GM12878 (cell line): ENCODE results near the gene SELE. TPM values are rescaled to one million over a fixed set of nuclear protein-coding genes. Genes with fewer than 3 reads are reported as not detected.

Experiments
- ATAC-seq: fragments of 200-7000 bp; cut with Tn5 transposase; 3 replicates; pipeline ENCODE4 v1.9.1; 2020; ENCODE audit warnings: mild to moderate bottlenecking, moderate library complexity
- BruUV-seq: library from RNA; stranded (reverse); fragments of 400-500 nt; replicated peaks from 2 replicates; lab custom pipeline; 2021; lab: Mats Ljungman, UMichigan
- CTCF ChIA-PET: fragments of 300-600 bp; sonication (Branson Sonifier 250); formaldehyde crosslinking; extraction: SDS; loops from one replicate; lab custom pipeline; 2021; ENCODE audit warnings: inconsistent platforms; lab: Yijun Ruan, JAX
- POLR2A ChIA-PET: fragments of 350-600 bp; formaldehyde crosslinking; extraction: SDS; loops from one replicate; lab custom pipeline; 2021; ENCODE audit warnings: inconsistent platforms; lab: Charles Lee
- RAD21 ChIA-PET: fragments of 300-600 bp; sonication (Branson Sonifier 250); formaldehyde crosslinking; loops from one replicate; lab custom pipeline; 2023; ENCODE audit warnings: antibody characterized with exemption; ENCODE audit not compliant: unreplicated experiment; lab: Charles Lee
- SMC1A ChIA-PET: fragments of 300-600 bp; sonication (Branson Sonifier 250); formaldehyde crosslinking; loops from one replicate; lab custom pipeline; 2023; ENCODE audit not compliant: unreplicated experiment, uncharacterized antibody; lab: Charles Lee
- DNase-seq: peaks from one replicate; pipeline ENCODE4 v3.0.0-alpha.2; 2011; ENCODE audit warnings: low read depth, low spot score
- FAIRE-seq: peaks from 3 replicates; lab custom pipeline; 2011; peaks lifted over from hg19 to GRCh38; lab: Jason Lieb, UNC
- H2AFZ ChIP-seq: 2 replicates; pipeline ENCODE4 v1.6.0; 2011; ENCODE audit warnings: low read depth, low read length, control low read depth; ENCODE audit not compliant: control insufficient read depth
- H3K27ac ChIP-seq: 2 replicates; pipeline ENCODE4 v1.5.1; 2011; ENCODE audit warnings: control low read depth; ENCODE audit not compliant: control insufficient read depth, insufficient read depth
- H3K27me3 ChIP-seq, 2 experiments: replicated peaks in 1 of 2; 2 replicates each; pipeline versions ENCODE4 v1.6.0 to v1.6.1; 2011; ENCODE audit warnings: low read length in 1 of 2; ENCODE audit not compliant: control insufficient read depth in 2 of 2, insufficient read depth in 2 of 2
- H3K36me3 ChIP-seq, 2 experiments: 2 replicates each; pipeline ENCODE4 v1.5.1; 2011; ENCODE audit warnings: low read length in 1 of 2; ENCODE audit not compliant: control insufficient read depth in 2 of 2, insufficient read depth in 2 of 2
- H3K4me1 ChIP-seq: 2 replicates; pipeline ENCODE4 v1.6.1; 2011; ENCODE audit warnings: mild to moderate bottlenecking, low read length, moderate library complexity, mixed read lengths; ENCODE audit not compliant: control insufficient read depth, insufficient read depth
- H3K4me2 ChIP-seq: 2 replicates; pipeline ENCODE4 v1.6.0; 2011; ENCODE audit warnings: control low read depth; ENCODE audit not compliant: control insufficient read depth, insufficient read depth
- H3K4me3 ChIP-seq: fragments of 200-600 bp; sonication (generic); 2 replicates; pipeline ENCODE4 v1.5.1; 2016
- H3K79me2 ChIP-seq: 2 replicates; pipeline ENCODE4 v1.6.0; 2011; ENCODE audit warnings: low read length; ENCODE audit not compliant: control insufficient read depth, insufficient read depth
- H3K9ac ChIP-seq: 2 replicates; pipeline ENCODE4 v1.8.0; 2011; ENCODE audit warnings: low read length, control low read depth, mixed read lengths; ENCODE audit not compliant: control insufficient read depth, insufficient read depth
- H3K9me3 ChIP-seq: replicated peaks from 3 replicates; pipeline ENCODE4 v1.5.1; 2011; ENCODE audit warnings: mild to moderate bottlenecking, low read length; ENCODE audit not compliant: control insufficient read depth, insufficient read depth
- H4K20me1 ChIP-seq: 2 replicates; pipeline ENCODE4 v1.6.0; 2011; ENCODE audit not compliant: control insufficient read depth, insufficient read depth
- BACH1 ChIP-seq: fragments of 450-650 bp; IDR thresholded peaks from 2 replicates; pipeline ENCODE4 v1.6.1; 2017; ENCODE audit warnings: mild to moderate bottlenecking, borderline replicate concordance
- FOXM1 ChIP-seq: IDR thresholded peaks from 2 replicates; pipeline ENCODE4 v1.6.1; 2012; ENCODE audit warnings: low read depth, mild to moderate bottlenecking, inconsistent platforms, low read length, moderate library complexity
- HDGF ChIP-seq: fragments of 450-650 bp; IDR thresholded peaks from 2 replicates; pipeline ENCODE4 v1.6.1; 2016; ENCODE audit warnings: antibody characterized with exemption
- JUNB ChIP-seq: IDR thresholded peaks from 2 replicates; pipeline ENCODE4 v1.6.1; 2016; ENCODE audit warnings: antibody characterized with exemption, mild to moderate bottlenecking
- JUND ChIP-seq: IDR thresholded peaks from 2 replicates; pipeline ENCODE4 v1.6.1; 2012; ENCODE audit warnings: low read depth, mild to moderate bottlenecking, low read length, improper control_type of control experiment, moderate library complexity
- MEF2B ChIP-seq: fragments of 450-650 bp; IDR thresholded peaks from 2 replicates; pipeline ENCODE4 v1.6.1; 2018; ENCODE audit warnings: mild to moderate bottlenecking, moderate library complexity; ENCODE audit not compliant: partially characterized antibody, poor library complexity, severe bottlenecking
- MXI1 ChIP-seq: fragments of 150-350 bp; IDR thresholded peaks from 2 replicates; pipeline ENCODE4 v1.6.1; 2011; ENCODE audit warnings: low read depth, mild to moderate bottlenecking, inconsistent platforms, low read length, improper control_type of control experiment
- POLR2AphosphoS2 ChIP-seq: IDR thresholded peaks from 2 replicates; pipeline ENCODE4 v1.6.1; 2011; ENCODE audit warnings: low read depth, mild to moderate bottlenecking, low read length, improper control_type of control experiment, moderate library complexity
- RB1 ChIP-seq: fragments of 450-650 bp; formaldehyde crosslinking; IDR thresholded peaks from 2 replicates; pipeline ENCODE4 v1.6.1; 2017; ENCODE audit warnings: mild to moderate bottlenecking, borderline replicate concordance
- TARDBP ChIP-seq: IDR thresholded peaks from 2 replicates; pipeline ENCODE4 v1.6.1; 2016; ENCODE audit warnings: borderline replicate concordance
- ZBED1 ChIP-seq: IDR thresholded peaks from 2 replicates; pipeline ENCODE4 v1.6.1; 2016; ENCODE audit warnings: borderline replicate concordance
- WGBS: methylation state at CpG from one replicate; pipeline ENCODE4 v1.1.6; 2016; ENCODE audit warnings: low lambda C conversion rate; ENCODE audit not compliant: insufficient replicate concordance, insufficient coverage; ENCODE audit errors: missing lambda C conversion rate; 5-methylcytosine and 5-hydroxymethylcytosine counted together
- in situ Hi-C: fragments of 300-500 bp; cut with MboI; formaldehyde crosslinking; loops from 9 replicates; pipeline ENCODE4 v1.14.3; 2018; ENCODE audit warnings: mixed read lengths
- intact Hi-C: fragments of 100-400 bp; cut with micrococcal nuclease; formaldehyde crosslinking; loops from one replicate; pipeline ENCODE4 v1.14.2; 2022; ENCODE audit not compliant: unreplicated experiment
- polyA plus RNA-seq, 11 experiments: library from polyadenylated mRNA; depleted of rRNA in 4 of 11; unstranded in 6 of 11; stranded (reverse) in 5 of 11; fragments of >200 nt; fragmentation: Nextera tagmentation in 4 of 11; fragmentation: Illumina TruSeq in 1 of 11; extraction: Ambion mirVana in 4 of 11; extraction: Trizol in 1 of 11; gene quantifications; 1 replicate in 1 of 11; 2 replicates in 10 of 11; pipeline versions ENCODE4 v1.2.1 to v1.2.3, GENCODE V29; 2011 to 2016; ENCODE audit warnings: inconsistent platforms in 2 of 11, missing spikeins in 2 of 11, low read depth in 1 of 11
- total RNA-seq, 4 experiments: library from RNA; depleted of rRNA in 3 of 4; stranded (reverse); fragments of >200 nt in 3 of 4; fragmentation: Illumina TruSeq in 1 of 4; extraction: Trizol in 1 of 4; gene quantifications; 2 replicates each; pipeline versions ENCODE4 v1.2.1 to v1.2.3, GENCODE V29; 2013 to 2021
- TF ChIP-seq, protein P1 (sequence below): fragments of 450-650 bp; IDR thresholded peaks from 2 replicates; pipeline ENCODE4 v1.6.1; 2018; ENCODE audit warnings: borderline replicate concordance, mild to moderate bottlenecking; ENCODE audit not compliant: partially characterized antibody
- TF ChIP-seq, protein P2 (sequence below): fragments of 450-650 bp; IDR thresholded peaks from 2 replicates; pipeline ENCODE4 v1.6.1; 2016; ENCODE audit warnings: mild to moderate bottlenecking, moderate library complexity, borderline replicate concordance

SELE gene
- total and polyA plus RNA-seq, 10 of the 15 experiments (the other 5 are each of a cell fraction or from before 2014, with no cell fraction given) = not detected

DNA sequence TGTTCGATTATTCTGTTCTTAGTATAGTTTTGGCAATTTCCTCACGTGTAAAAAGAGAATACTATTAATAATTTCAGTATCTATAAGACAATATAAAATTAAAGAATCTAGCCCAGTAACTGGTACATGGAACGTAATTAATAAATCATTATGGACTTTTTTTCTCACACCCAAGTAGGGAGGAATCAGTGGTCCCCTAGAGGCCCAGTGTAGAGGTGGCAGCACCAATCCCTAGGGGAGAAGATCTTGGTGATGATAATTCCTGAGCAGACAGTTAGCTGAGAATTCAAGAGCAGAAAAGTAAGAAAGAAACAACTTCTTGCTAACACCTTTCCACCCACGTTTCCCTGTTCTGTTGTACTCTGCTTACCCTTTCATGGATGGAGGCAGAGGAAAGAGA lies 19.7 kb upstream of the SELE start:
- no peak for DNase-seq
- no peaks in the 10 kb centered on the region for H3K4me1 ChIP-seq
- no peak overlapping the region for H3K4me3 ChIP-seq
- RAD21 ChIA-PET = no interaction called here
- FAIRE-seq = no peak
- no peak overlapping the region for H3K4me2 ChIP-seq
- H2AFZ ChIP-seq = no peak overlapping the region
- no peak overlapping the region for H3K27ac ChIP-seq
- BruUV-seq = no TSS peak
- CTCF ChIA-PET = no interaction called here
- TF ChIP-seq MEF2B = no peak
- no peak for TF ChIP-seq POLR2AphosphoS2
- TF ChIP-seq FOXM1 = no peak
- TF ChIP-seq BACH1 = no peak
- TF ChIP-seq, all 136 proteins: peak for 0
- SMC1A ChIA-PET = no interaction called here
- H3K9me3 ChIP-seq = no peaks in the 10 kb centered on the region; the same call in 2 of the 3 replicates
- H3K9ac ChIP-seq = no peak overlapping the region
- ATAC-seq = no peak
- in situ Hi-C loops = no loop called here
- 40% methylated on average over 4 of the region's 4 CpGs for WGBS
- POLR2A ChIA-PET = no interaction called here
- intact Hi-C loops = no loop called here
- no peaks in the 10 kb centered on the region for H4K20me1 ChIP-seq
- no peaks in the 10 kb centered on the region for H3K36me3 ChIP-seq
- H3K79me2 ChIP-seq = no peaks in the 10 kb centered on the region
- H3K27me3 ChIP-seq = no peaks in the 10 kb centered on the region; a peak in 1 of 4 replicates

DNA sequence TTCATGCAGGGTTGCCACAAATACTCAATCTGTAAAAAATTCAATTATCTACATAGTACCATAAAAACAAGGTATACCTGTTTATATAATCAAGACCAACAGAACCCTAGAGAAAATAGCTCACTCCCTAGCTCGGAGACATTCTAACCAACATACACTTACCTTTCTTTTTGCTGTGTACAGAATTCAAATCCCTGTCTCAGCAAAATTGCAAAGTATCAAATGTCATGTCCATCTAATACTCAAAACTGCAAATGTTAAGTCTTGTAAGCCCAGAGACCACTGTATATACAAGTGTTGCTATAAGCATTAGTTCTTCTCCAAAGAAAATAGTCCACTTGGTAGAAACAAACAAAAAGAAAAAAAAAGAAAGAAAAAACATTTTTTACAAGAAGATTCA lies 16.2 kb upstream of the SELE start:
- ChIA-PET RAD21 (no interaction called here), CTCF (no interaction called here)
- FAIRE-seq = no peak
- TF ChIP-seq MXI1 (no peak), HDGF (no peak), ZBED1 (no peak), JUND (no peak), JUNB (no peak), RB1 (no peak), TARDBP (no peak)
- TF ChIP-seq, protein P1, sequence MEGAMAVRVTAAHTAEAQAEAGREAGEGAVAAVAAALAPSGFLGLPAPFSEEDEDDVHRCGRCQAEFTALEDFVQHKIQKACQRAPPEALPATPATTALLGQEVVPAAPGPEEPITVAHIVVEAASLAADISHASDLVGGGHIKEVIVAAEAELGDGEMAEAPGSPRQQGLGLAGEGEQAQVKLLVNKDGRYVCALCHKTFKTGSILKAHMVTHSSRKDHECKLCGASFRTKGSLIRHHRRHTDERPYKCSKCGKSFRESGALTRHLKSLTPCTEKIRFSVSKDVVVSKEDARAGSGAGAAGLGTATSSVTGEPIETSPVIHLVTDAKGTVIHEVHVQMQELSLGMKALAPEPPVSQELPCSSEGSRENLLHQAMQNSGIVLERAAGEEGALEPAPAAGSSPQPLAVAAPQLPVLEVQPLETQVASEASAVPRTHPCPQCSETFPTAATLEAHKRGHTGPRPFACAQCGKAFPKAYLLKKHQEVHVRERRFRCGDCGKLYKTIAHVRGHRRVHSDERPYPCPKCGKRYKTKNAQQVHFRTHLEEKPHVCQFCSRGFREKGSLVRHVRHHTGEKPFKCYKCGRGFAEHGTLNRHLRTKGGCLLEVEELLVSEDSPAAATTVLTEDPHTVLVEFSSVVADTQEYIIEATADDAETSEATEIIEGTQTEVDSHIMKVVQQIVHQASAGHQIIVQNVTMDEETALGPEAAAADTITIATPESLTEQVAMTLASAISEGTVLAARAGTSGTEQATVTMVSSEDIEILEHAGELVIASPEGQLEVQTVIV = no peak
- TF ChIP-seq, protein P2, sequence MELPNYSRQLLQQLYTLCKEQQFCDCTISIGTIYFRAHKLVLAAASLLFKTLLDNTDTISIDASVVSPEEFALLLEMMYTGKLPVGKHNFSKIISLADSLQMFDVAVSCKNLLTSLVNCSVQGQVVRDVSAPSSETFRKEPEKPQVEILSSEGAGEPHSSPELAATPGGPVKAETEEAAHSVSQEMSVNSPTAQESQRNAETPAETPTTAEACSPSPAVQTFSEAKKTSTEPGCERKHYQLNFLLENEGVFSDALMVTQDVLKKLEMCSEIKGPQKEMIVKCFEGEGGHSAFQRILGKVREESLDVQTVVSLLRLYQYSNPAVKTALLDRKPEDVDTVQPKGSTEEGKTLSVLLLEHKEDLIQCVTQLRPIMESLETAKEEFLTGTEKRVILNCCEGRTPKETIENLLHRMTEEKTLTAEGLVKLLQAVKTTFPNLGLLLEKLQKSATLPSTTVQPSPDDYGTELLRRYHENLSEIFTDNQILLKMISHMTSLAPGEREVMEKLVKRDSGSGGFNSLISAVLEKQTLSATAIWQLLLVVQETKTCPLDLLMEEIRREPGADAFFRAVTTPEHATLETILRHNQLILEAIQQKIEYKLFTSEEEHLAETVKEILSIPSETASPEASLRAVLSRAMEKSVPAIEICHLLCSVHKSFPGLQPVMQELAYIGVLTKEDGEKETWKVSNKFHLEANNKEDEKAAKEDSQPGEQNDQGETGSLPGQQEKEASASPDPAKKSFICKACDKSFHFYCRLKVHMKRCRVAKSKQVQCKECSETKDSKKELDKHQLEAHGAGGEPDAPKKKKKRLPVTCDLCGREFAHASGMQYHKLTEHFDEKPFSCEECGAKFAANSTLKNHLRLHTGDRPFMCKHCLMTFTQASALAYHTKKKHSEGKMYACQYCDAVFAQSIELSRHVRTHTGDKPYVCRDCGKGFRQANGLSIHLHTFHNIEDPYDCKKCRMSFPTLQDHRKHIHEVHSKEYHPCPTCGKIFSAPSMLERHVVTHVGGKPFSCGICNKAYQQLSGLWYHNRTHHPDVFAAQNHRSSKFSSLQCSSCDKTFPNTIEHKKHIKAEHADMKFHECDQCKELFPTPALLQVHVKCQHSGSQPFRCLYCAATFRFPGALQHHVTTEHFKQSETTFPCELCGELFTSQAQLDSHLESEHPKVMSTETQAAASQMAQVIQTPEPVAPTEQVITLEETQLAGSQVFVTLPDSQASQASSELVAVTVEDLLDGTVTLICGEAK = no peak

More for the DNA sequence above, 16.2 kb upstream of the SELE start:
- Histone ChIP-seq H3K36me3 (no peaks in the 10 kb centered on the region), H3K4me3 (no peak overlapping the region), H3K27ac (no peak overlapping the region), H4K20me1 (no peaks in the 10 kb centered on the region), H3K4me2 (no peak overlapping the region), H2AFZ (no peak overlapping the region), H3K4me1 (no peaks in the 10 kb centered on the region), H3K9ac (no peak overlapping the region), H3K79me2 (no peaks in the 10 kb centered on the region), H3K9me3 (no peaks in the 10 kb centered on the region), H3K27me3 (no peaks in the 10 kb centered on the region; a peak in 1 of 4 replicates)
- no TSS peak for BruUV-seq
- in situ Hi-C loops = no loop called here
- no peak for ATAC-seq
- SMC1A ChIA-PET = no interaction called here
- intact Hi-C loops = no loop called here
- POLR2A ChIA-PET = no interaction called here
- WGBS = 0% methylated on average over 1 of the region's 1 CpG
- no peak for DNase-seq
